Ovary (tissue), 9 donors: ENCODE measurements around the gene AMOT. TPM values are rescaled to one million over a fixed set of nuclear protein-coding genes. Genes with fewer than 3 reads are reported as not detected.

Experiments
- DNase-seq, 5 donors: peaks; one replicate each; pipeline ENCODE4 v3.0.0-alpha.2; 2019 to 2020
- H3K27ac ChIP-seq, 2 donors: fragments of 200-600 bp; one replicate each; pipeline versions ENCODE4 v1.5.1 to v1.8.0; 2019 to 2022
- H3K27me3 ChIP-seq: fragments of 200-600 bp; one replicate; pipeline ENCODE4 v1.8.0; 2022
- H3K36me3 ChIP-seq: fragments of 200-600 bp; sonication (generic); one replicate; pipeline ENCODE4 v1.5.1; 2019
- H3K4me1 ChIP-seq: one replicate; pipeline ENCODE4 v1.8.1; 2013; ENCODE audit warnings: mild to moderate bottlenecking, moderate library complexity; ENCODE audit not compliant: insufficient read depth
- H3K4me3 ChIP-seq: fragments of 200-600 bp; sonication (generic); one replicate; pipeline ENCODE4 v1.5.1; 2017
- H3K9me3 ChIP-seq, 2 donors: fragments of 200-600 bp in 1 of 2; sonication (generic) in 1 of 2; one replicate each; pipeline versions ENCODE4 v1.5.1 to v1.8.1; 2013 to 2019; ENCODE audit warnings: mild to moderate bottlenecking in 1 of 2, moderate library complexity in 1 of 2
- EP300 ChIP-seq: sonication (generic); formaldehyde crosslinking; IDR thresholded peaks from one replicate; pipeline ENCODE4 v1.6.1; 2017; ENCODE audit warnings: antibody characterized with exemption
- POLR2A ChIP-seq: fragments of 450-650 bp; IDR thresholded peaks from one replicate; pipeline ENCODE4 v1.6.1; 2017; ENCODE audit warnings: antibody characterized with exemption, mild to moderate bottlenecking, moderate library complexity
- WGBS, 3 donors: extraction: QIAGEN DNeasy Blood & Tissue Kit in 1 of 3; methylation state at CpG; one replicate each; pipeline versions ENCODE4 v1.1.5 to v1.1.7; 2013 to 2017; 5-methylcytosine and 5-hydroxymethylcytosine counted together
- intact Hi-C, 4 donors: fragments of 100-400 bp; cut with DNase I; formaldehyde crosslinking; loops; one replicate each; pipeline versions ENCODE4 v1.11.0 to v1.15.1; 2022 to 2023
- polyA plus RNA-seq, 2 donors: library from polyadenylated mRNA; stranded (reverse); fragments of 200-250 nt in 1 of 2; fragments of 350-450 nt in 1 of 2; fragmentation: Illumina TruSeq in 1 of 2; extraction: RNeasy Lipid Tissue Mini Kit (QIAGEN cat#74804) in 1 of 2; gene quantifications; one replicate each; pipeline ENCODE4 v1.2.3, GENCODE V29; 2013 to 2014
- total RNA-seq, 7 donors: library from RNA; depleted of rRNA in 2 of 7; stranded (reverse); fragments of >200 nt in 2 of 7; fragmentation: NEBNext Ultra II Directional in 3 of 7; extraction: Animal tissue kit (Norgen Biotek cat#: 25700) in 3 of 7; gene quantifications; one replicate each; pipeline versions ENCODE4 v1.1.0 to v1.2.4, GENCODE V29; 2016 to 2023
- TF ChIP-seq, protein P1 (sequence below), 3 donors: fragments of 450-650 bp in 2 of 3; fragments of 200-600 bp in 1 of 3; IDR thresholded peaks; one replicate each; pipeline versions ENCODE4 v1.5.1 to v1.8.0; 2016 to 2022; ENCODE audit warnings: antibody characterized with exemption in 3 of 3, mild to moderate bottlenecking in 1 of 3
- donor health status: DM: no; HTN: no; CAD: no; lungs with moderate emphysema.
- donor health status: DM: no; HTN: no; CAD: no.
- donor health status: Bipolar disorder and iron deficiency.
- donor health status: DM: yes; HTN: yes; CAD: no.
- donor health status: DM: no; HTN: no; CAD: no.
- donor health status: DM: yes; HTN: yes; CAD: no.

The AMOT gene
- total and polyA plus RNA-seq, 9 donors, result 3.2 to 38.5 (median 16.7) TPM

DNA sequence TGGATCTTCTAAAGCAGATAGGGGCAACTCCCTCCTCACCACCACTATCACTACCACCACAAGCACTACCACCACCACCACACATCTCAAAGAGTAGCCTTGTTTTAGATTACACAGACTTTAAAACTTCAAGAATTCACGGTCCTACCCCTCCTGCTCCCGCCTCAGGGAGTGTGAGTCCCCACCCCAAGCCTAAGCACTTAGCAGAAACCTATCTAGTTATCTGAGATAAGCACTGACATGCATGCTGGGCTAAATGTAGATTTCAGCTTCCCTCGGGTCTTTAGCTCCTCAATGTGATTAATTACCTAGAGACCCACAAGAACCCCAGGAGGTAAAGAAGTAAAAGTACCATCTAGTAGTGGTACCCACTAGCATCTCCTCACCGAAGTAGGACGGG lies 775 bp downstream of the AMOT start:
- H3K4me3 ChIP-seq, result peak overlapping the region; percentile 48
- H3K27me3 ChIP-seq, result no peaks in the 10 kb centered on the region
- TF ChIP-seq POLR2A (no peak), EP300 (no peak)
- TF ChIP-seq, protein P1, sequence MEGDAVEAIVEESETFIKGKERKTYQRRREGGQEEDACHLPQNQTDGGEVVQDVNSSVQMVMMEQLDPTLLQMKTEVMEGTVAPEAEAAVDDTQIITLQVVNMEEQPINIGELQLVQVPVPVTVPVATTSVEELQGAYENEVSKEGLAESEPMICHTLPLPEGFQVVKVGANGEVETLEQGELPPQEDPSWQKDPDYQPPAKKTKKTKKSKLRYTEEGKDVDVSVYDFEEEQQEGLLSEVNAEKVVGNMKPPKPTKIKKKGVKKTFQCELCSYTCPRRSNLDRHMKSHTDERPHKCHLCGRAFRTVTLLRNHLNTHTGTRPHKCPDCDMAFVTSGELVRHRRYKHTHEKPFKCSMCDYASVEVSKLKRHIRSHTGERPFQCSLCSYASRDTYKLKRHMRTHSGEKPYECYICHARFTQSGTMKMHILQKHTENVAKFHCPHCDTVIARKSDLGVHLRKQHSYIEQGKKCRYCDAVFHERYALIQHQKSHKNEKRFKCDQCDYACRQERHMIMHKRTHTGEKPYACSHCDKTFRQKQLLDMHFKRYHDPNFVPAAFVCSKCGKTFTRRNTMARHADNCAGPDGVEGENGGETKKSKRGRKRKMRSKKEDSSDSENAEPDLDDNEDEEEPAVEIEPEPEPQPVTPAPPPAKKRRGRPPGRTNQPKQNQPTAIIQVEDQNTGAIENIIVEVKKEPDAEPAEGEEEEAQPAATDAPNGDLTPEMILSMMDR (IDR thresholded peaks at IDR 0.05), result no peak
- DNase-seq, result no peak
- H3K27ac ChIP-seq, result peak overlapping the region in 1 of 2 donors; percentile 79
- intact Hi-C loops, result no loop called here
- WGBS, 3 donors, result 19 to 34% (median 25%) methylated on average over 5 of the region's 5 CpGs
- H3K9me3 ChIP-seq, result no peaks in the 10 kb centered on the region
- no peaks in the 10 kb centered on the region for H3K4me1 ChIP-seq
- H3K36me3 ChIP-seq, result no peaks in the 10 kb centered on the region

DNA sequence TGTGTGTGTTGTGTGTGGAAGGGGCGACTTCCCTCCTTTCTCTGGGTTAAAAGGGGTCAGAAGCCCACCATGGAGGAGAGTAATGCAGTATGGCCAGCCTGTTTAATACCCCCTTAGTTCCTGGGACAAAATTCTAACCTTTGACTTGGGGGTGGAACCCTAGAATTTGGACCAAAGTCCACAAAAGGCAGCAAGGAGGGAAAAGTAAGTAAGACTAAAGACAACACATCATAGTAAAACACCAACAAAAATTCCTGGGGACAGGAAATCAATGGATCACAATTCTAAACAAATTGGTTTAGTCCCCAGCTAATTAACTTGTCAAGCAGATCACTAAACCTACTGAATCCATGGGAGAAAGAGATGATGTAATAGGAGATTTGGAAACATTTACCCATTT lies 3.1 kb downstream of the AMOT start:
- Histone ChIP-seq H3K27me3 (no peaks in the 10 kb centered on the region), H3K4me3 (no peak overlapping the region), H3K9me3 (no peaks in the 10 kb centered on the region), H3K4me1 (no peaks in the 10 kb centered on the region), H3K36me3 (no peaks in the 10 kb centered on the region), H3K27ac (no peak overlapping the region)
- WGBS, 3 donors, result 42 to 51% (median 48%) methylated on average over 1 of the region's 1 CpG
- TF ChIP-seq POLR2A (no peak), EP300 (no peak)
- TF ChIP-seq, protein P1 (IDR thresholded peaks at IDR 0.05), result no peak
- no peak for DNase-seq
- intact Hi-C loops, result no loop called here

DNA sequence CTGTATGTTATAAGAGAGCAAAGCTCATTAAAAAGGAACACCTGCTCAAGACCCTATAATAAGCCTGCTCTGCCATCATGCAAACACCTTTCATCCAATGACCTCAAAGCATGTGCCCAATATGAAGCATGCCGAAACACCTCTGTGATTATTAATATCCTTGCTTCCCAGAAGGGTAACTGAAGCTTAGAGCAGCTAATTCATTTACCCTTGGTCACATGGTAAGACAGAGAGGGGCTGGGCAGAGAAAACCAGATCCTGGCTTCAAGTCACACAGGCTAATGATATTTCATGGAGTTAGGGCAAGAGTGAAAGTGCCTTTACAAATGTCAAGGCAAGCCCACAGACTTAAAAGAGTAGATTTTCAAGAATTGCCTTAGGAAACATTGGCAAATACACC lies 5.6 kb downstream of the AMOT start:
- DNase-seq, result no peak
- intact Hi-C loops, result no loop called here
- Histone ChIP-seq H3K27ac (no peak overlapping the region), H3K36me3 (no peaks in the 10 kb centered on the region), H3K4me3 (no peak overlapping the region), H3K27me3 (no peaks in the 10 kb centered on the region), H3K4me1 (no peaks in the 10 kb centered on the region), H3K9me3 (no peaks in the 10 kb centered on the region)
- 78 to 90% (median 88%) methylated on average over 1 of the region's 1 CpG for WGBS, 3 donors
- TF ChIP-seq, protein P1 (IDR thresholded peaks at IDR 0.05), result no peak
- TF ChIP-seq POLR2A, result no peak
- no peak for TF ChIP-seq EP300

GRCh38 chrX:112834031-112834845 lies 6.4 kb downstream of the AMOT start:
- Histone ChIP-seq H3K27me3 (no peaks in the 10 kb centered on the region), H3K4me1 (no peaks in the 10 kb centered on the region), H3K4me3 (no peak overlapping the region), H3K9me3 (no peaks in the 10 kb centered on the region), H3K27ac (no peak overlapping the region), H3K36me3 (no peaks in the 10 kb centered on the region)
- 30 to 35% (median 30%) methylated on average over 8 of the region's 8 CpGs for WGBS, 3 donors
- intact Hi-C loops, result no loop called here
- no peak for DNase-seq
- TF ChIP-seq POLR2A (no peak), EP300 (no peak)
- TF ChIP-seq, protein P1 (IDR thresholded peaks at IDR 0.05), result no peak
